Stimulated activated CD4-positive, alpha-beta T cell treated with anti-CD3 and anti-CD28 coated beads, TNF-alpha, amount 100 ng/mL, for 48 hours (primary cell): ENCODE results near the gene MSTN.
A peak's percentile ranks its signal among the peaks of the same experiment; 100 is the strongest.
"Not testable (repeated sequence)": the region's sequence is repeated elsewhere in the genome, so short reads cannot be mapped to it uniquely, and the experiment has no call there.

ENCODE experiments used
- DNase-seq, 3 donors: peaks; one replicate each; pipeline ENCODE4 v3.0.0-alpha.2; 2020; ENCODE audit warnings: low read depth in 3 of 3

Gene MSTN

DNA sequence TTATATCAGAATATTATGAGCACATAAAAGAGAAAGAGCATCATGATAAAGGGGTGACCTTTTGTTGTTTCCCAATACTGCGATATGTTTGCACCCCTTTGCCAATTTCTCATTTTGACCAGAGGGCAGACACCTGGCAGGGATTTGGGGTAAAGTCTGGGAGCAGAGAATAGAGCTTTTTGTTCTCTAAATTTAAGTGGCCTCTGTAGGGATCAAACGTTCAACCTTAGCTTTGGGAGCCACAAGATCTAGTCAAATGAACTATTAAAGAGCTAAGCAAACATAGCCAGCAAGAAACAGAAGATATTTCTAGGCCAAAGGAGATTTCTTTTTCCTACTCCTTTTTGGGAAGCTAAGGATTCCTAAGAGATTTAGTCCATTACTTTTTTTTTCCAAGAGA, 1.1 kb upstream of the MSTN start:
- no peak for DNase-seq

- DNase-seq = no peak
Measured at GRCh38 chr2:190062053-190062452, 476 bp downstream of the MSTN start.

DNA sequence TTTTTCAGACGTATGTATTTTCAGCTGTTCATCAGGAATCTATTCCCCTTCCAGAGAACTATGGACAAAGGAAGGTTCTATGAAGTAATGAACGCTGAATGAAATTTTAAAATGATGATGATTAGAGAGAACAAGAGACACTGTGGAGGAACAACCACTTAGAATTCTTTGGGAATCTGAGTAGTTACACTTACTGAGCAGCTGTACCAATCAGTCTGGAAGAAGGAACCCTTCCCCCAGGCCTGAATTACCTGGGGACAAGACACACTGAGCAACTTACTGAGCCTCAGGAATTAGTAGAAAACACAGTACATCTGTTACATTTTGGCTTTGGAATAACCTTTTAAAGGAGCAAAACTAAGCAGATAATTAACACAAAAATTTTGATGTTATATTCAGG, 1.9 kb downstream of the MSTN start:
- no peak for DNase-seq

GRCh38 chr2:190060019-190060418, 2.5 kb downstream of the MSTN start:
- no peak for DNase-seq

GRCh38 chr2:190053426-190053825, 9.1 kb downstream of the MSTN start:
- DNase-seq = no peak

- DNase-seq = no peak
Measured at GRCh38 chr2:190052307-190052706, 10.2 kb downstream of the MSTN start.

- no peak for DNase-seq
Measured at GRCh38 chr2:190051223-190051622, 11.3 kb downstream of the MSTN start.

DNA sequence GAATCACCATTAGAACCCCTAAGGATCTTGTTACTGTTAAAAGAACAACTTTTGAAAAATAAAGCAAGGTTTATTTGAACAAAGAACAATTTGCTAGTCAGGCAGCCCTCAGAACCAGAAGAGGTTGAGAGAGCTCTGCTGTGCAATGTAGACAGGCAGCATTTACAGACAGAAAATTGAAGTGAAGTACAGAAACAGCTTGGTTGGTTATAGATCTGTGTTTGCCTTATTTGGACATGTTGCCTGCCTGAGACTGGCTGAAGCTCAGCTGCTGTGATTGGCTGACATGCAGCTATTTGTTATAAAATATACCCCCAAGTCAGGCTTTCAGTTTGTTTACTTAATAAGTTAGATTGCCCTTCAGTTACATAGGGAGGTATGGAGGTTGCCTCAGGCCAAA, 12.5 kb downstream of the MSTN start:
- DNase-seq = no peak

DNA sequence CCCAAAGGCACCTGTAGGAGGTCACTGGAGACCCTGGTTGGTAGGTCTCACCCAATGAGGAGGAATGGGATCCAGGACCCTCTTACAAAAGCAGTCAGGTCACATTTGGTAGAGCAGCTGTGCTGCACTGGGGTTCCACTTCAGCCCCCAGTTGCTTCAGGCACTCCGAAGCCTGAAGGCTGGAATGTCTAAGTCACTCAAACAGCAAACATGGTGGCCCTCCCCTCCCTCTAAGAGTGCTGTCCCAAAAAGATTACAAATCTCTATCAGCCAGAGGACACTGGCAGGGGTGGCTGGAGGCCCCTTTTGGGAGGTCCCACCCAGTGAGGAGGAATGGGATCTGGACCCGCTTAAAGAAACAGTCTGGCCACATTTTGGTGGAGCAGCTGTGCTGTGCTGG, 17.7 kb downstream of the MSTN start:
- DNase-seq = no peak

DNA sequence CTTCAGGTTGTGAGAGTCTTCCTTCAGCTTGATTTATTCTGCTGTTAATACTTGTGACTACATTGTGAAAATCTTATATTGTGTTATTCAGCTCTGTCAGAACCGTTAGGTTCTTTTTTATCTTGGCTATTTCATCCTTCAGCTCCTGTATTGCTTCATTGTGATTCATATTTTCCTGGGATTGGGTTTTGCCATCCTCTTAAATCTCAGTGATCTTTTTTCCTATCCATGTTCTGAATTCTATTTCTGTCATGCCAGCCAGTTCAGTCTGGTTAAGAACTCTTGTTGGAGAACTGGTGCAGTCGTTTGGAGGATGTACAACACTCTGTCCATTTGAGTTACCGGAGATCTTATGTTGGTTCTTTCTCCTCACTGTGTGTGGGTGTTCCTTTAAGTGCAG, 19.1 kb downstream of the MSTN start:
- DNase-seq = no peak

DNA sequence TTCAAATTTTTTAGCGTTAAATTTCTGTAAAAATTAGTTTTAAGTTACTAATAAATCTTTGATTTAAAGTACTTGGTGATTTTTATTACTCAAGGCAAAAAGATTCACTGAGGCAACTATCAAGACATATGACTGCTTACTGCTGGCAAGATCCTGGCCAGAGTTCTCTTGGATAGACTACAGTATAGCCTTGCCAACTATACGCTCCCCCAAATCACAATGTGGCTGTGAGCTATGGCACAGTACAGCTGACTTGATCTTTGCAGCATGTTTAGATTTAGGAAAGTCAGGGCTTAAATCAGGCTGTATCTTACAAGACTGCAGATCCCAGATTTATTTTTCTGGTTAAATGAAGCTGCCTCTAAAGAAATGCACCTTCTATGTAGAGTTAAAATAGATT, 26.5 kb downstream of the MSTN start:
- DNase-seq = no peak

DNA sequence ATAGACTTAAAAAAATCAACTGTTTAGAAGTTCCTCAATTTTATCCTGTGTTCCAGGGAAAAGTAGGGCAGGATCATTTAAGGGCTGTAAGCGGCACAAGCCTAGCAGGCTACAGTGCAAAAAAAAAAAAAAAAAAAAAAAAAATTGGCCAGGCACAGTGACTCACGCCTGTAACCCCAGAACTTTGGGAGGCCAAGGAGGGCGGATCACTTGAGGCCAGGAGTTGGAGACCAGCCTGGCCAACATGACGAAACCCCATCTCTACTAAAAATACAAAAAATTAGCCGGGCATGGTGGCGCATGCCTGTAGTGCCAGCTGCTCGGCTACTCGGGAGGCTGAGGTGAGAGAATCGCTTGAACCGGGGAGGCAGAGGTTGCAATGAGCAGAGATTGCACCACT, 28.1 kb downstream of the MSTN start:
- not testable (repeated sequence) for DNase-seq

- DNase-seq = no peak
Measured at GRCh38 chr2:190031969-190032618, 30.4 kb downstream of the MSTN start.

- peak in 1 of 3 donors; percentile 0 for DNase-seq
Measured at GRCh38 chr2:190023860-190024259, 38.7 kb downstream of the MSTN start.

GRCh38 chr2:190020720-190021119, 41.8 kb downstream of the MSTN start:
- DNase-seq = no peak

- DNase-seq = no peak
Measured at GRCh38 chr2:190017837-190018236, 44.7 kb downstream of the MSTN start.

DNA sequence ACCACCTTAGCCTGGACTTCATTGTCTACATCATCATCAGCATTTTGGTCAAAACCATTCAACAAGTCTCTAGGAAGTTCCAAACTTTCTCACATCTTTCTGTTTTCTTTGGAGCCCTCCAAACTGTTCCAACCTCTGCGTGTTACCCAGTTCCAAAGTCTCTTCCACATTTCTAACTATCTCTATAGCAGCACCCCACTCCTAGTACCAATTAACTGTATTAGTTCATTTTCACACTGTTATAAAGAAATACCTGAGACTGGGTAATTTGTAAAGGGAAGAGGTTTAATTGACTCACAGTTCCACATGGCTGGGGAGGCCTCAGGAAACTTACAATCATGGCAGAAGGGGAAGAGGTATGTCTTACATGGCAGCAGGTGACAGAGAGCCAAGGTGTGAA, 46.6 kb downstream of the MSTN start:
- DNase-seq = not testable (repeated sequence)
